Glomerular visceral epithelial cell (primary cell): Measurements from ENCODE around the gene GRK1.

Experiments used
- DNase-seq: peaks from one replicate; pipeline ENCODE4 v3.0.0-alpha.2; 2016; ENCODE audit errors: extremely low spot score

The GRK1 gene

DNA sequence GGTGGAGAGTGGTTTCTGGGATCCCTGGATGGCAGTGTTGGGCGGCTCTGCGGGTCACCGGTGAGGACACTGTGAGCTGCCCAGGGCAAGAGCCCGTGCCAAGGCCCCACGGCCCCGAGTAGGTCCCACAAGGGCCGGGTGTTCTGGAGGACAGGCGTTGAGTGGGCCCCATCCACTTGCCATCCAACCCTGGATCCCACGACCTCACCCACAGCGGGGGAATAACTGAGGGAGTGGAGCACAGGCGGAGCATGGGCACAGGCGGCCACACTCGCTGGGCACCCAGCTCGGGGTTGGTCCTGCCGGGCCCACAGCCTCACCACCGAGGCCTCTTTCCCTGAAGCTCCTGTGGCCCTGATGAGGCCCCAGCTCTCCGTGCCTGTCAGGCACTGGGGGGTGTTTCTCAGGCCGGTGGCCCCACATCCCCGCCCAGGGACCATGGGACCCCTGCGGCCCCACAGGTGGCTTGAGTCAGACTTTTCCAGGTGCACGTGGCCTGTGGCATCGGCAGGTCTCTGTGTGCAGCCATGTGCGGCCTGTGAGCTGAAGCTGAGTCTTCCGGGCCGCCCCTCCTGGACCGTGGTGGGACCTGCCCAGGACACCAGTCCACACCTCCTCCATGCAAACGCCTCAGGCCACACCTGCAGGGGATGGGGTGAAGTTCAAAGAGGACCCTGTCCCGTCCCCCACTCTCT, 108.6 kb downstream of the GRK1 start:
- no peak for DNase-seq

DNA sequence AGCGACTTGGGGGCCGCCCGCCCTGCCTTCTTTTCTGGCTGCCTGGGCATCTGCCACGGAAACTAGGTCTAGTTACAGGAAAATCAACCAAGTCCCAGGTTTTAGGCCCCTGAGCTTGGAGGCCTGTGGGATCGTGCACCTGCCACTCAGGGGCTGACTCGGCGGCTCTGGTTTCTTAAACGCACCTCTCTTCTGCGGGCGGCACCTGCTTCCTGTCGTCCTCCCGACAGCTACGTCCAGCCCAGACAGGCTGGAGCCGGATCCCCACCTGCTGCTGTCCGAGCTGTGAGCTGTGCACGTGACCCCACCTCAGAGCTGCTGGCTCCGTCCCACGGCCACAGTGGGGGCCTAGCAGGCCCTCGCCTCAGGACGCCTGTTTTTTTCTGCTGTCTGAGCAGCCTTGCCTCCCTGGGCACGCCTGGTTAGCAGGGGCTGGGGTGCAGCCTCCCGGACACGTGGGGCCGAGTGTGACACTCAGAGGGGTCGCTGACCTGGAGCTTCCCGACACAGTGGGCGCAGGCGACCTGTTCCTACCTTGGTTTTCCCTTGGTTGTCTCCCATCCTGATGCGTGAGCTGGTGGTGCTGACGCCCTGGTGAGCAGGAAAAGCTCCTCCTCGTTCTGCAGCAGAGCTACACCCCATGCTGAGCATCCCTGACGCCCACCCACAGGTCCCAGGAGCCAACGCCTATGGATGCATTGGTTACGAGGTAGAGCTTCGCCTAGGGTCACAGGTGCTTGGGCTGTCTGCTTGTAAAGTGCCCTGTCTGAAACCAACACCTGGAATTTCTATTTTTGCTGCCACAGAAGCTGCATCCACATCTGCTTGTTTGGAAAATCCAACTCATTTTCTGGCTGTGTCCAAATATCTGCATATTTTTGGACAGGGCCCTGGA, 109.5 kb downstream of the GRK1 start:
- no peak for DNase-seq

DNA sequence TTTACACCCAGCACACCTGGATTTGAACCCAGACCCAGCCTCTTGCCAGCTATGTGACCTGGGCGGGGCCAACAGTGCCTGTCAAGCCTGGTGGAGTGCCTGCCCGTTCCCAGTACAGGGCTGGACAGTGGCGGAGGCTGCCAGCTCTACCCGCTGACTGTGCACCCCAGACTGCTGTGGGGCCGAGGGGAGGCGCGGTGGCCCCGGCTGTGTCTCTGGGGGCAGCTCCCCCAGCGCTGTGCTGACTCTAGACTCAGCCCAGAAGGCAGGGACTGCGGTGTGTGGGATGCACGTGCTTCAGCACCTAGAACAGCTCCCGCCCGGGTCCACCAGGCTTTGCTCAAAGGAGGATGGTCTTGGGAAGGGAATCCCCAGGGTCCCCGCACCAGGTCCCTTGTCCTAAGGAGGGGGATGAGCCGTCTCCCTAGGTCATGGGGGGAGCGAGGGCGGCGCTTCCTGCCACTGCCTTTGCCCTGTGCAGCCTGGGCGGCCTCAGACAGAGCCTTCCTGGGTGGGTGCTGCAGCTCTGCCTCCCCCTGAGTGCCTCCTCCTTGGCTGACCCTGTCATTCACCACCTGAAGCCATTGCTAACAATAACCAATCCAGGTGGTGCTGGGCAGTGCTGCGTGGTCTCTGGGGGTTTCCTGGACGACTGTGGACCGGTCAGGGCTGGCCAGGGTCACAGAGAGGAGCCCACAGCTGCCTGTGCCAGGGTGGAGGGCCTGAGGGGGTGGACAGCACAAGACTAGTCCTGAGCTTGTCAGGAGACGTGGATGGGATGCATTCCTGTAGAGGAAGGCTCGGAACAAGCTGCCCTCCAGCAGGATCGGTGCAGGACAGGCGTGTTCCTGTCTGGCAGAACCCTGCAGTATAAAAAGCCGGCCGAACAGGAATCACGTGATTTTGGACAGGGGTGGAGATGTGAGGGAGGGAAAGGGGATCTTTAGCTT, 110.6 kb downstream of the GRK1 start:
- peak; percentile 28 for DNase-seq

DNA sequence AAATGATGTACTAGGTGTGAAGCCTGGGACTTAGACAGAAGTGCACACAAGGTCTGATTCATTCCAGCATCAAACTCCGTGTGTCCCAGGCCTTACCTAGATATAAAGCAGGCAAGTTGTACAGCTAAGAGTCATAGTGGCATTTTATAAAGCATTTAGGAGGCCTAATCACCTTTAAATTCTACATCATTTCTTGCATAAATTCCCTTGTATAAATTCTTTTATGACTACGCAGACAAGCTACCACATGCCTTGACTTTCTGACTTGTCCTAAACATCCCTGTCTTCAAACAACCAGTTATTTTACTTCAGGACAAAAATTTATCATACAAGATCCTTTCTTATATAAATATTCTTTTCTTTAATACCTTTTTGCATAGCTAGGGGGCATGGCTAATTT, 114.6 kb downstream of the GRK1 start:
- DNase-seq = no peak

DNA sequence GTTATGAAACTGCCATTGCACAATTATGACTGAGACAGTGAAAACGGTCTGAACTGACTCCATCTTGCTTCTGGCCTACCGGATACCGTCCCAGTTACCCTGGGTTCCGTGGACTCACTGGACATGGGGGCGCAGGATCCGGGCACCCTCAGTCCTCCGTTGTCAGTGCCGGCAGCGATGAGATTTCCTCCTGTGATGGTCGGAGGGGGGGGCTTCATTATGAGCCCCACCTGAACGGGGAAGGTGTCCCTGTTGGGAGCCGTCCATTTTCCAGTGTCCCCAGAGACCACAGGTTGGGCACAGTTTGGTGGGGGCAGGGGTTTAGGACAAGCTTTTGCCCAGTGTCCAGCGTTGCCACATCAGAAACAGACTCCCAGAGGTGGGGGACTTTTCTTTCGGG, 115.5 kb downstream of the GRK1 start:
- no peak for DNase-seq

DNA sequence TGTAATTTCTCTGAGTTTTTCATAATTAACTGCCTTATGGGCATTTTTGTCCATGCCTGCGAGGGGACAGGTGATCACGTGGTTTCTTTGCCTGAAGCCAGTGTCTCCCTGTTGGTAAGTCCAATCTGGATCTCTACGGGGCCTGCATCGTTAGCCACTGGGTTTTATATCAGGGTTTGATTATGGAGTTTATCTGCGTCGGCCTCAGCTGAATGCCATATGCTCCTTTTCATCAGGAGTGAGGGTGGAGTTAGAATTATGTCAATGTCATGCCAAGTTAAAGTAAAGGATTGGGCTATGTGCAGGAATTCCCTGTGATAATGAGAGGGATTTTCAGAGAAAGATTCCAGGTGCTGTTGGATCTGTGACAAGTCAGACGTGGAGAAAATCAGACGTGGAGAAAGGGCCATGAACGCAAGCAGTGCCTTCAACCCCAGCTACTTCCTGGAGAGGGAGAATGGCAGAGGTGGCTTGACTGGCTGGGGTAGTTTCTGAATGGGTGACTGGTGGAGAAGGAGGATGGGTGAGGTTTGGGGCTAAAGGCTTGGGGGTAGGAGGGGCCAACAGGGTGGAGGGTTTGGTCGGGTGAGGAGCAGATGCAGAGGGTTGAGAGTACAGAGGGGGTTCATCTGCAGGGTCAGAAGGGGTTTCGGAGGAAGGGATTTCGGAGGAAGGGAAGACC, 116.3 kb downstream of the GRK1 start:
- no peak for DNase-seq

DNA sequence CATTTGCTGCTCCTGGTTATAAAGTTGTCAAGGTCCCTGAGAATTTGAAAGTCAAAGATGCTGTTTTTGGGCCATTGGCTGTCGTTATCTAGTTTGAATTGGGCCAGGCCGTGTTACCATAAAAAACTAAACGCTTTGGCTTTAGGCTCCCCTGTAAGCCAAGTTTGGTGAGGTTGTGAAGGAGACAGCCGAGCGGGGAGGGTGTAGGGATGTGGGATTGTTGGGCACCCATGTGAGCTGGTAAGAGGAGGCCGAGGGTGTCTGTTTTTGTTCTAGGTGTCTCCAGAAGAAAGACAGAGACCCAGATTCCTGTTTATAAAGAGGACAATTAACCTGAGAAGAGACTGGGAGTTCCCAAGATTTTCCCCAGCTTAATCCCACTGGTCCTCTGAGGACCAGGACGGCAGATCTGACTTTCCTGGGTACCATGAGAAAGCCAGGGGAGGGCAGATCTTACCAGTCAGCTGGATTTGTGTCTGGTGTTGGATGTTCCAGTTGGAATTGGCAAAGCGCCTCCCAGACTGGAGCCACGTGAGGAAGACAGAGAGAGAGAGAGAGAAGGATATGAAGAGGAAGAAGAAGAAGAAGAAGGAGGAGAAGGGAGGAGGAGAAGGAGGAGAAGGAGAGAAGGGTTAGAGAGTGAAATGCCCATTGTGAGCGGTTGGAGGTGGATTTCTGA, 117.1 kb downstream of the GRK1 start:
- peak; percentile 24 for DNase-seq

DNA sequence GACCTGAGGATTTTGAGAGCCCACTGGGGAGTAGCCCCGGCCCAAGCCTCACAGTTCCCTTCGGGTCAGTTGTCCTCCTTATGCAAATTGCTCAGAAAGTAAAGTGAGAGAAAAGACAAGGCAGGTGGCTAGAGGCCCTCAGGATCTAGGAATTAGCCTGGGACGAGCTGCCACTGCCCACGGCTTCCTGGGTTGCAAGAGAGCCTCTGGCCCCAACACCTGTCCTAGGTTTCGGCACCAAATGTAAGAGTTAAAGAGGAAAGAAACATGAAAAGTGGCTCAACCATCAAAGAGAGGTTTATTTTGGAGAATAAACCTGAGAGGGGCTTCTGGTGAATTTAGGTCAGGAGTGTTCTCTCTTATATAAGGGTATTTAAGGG, 117.6 kb downstream of the GRK1 start:
- no peak for DNase-seq

DNA sequence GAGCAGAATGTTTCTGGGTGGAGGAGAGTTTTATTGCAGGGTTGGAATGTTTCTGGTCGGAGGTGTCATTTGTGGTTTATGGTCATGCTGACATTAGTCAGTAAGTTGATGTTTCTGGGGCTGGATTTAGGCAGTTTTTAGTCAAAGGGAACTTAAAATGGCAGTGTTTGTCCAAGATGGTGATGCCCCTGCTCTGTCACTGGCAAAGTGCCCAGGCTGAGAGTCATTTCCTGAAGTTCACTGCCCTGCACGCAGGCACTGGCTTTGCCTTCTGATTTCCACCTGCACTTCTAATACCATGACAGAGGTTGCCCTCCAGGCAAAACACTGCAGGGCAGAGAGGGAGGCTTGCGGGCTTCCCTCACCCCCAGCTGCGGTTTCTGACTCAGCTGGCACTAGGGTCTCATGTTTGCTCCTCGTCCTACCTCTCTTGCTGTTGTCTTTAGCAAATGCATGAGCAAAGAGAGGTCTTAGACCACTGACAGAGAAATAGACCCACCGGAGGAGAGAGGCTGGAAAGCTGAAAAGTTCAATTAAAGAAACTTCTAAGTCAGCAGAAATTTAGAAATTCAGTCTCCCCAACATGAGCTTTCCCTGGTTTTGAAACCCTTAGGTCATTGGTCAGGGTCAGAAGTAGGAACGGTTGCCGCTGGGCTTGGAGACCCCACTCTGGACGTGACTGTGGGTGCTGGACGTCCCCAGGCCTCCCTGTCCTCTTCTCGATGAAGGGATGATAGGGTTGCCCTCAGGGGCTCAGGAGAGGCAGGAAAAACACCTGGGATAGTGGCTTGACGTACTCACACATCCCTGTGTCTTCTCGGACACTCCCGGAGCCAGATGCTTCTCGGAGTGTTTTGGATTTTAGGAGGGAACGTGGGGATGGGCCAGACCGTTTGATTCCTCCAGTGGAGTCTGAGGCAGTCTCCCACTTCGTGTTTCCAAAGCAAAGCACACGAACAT, 118.3 kb downstream of the GRK1 start:
- DNase-seq = peak; percentile 98

DNA sequence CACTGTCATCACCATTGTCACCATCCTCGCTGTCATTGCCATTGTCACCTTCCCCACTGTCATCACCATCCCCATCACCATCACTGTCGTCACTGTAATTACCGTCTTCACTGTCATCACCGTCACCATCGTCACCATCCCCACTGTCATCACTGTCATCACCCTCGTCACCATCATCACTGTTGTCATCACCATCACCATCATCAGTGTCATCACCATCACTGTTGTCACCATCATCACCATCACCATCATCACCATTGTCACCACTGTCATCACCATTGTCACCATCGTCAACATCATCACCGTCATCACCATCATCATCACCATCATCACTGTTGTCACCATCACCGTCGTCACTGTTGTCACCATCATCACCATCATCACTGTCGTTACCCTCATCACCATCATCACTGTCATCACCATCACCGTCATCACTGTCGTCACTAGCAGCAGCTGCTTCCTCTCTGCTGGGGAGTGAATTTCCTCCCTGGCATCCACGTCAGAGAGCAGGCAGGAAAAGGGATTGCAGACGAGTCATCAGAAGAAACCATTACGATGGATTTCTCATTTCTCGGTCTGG, 119.3 kb downstream of the GRK1 start:
- DNase-seq = peak; percentile 40
